OCI-LY3 (cell line): ENCODE measurements around the gene SYCN.

Source experiments
- EZH2phosphoT487 ChIP-seq: fragments of 200-600 bp; shearing (Covaris generic); IDR thresholded peaks from 2 replicates; pipeline ENCODE4 v1.6.1; 2018; ENCODE audit warnings: antibody characterized with exemption, mixed run types, low read depth
- TF ChIP-seq, protein P1 (sequence below): fragments of 200-600, 300-600 bp; sonication (generic); IDR thresholded peaks from 2 replicates; pipeline ENCODE4 v1.5.1; 2014; ENCODE audit warnings: antibody characterized with exemption, low read length, low read depth

GRCh38 chr19:39238944-39239343, 34.9 kb upstream of the SYCN start:
- TF ChIP-seq, protein P1, sequence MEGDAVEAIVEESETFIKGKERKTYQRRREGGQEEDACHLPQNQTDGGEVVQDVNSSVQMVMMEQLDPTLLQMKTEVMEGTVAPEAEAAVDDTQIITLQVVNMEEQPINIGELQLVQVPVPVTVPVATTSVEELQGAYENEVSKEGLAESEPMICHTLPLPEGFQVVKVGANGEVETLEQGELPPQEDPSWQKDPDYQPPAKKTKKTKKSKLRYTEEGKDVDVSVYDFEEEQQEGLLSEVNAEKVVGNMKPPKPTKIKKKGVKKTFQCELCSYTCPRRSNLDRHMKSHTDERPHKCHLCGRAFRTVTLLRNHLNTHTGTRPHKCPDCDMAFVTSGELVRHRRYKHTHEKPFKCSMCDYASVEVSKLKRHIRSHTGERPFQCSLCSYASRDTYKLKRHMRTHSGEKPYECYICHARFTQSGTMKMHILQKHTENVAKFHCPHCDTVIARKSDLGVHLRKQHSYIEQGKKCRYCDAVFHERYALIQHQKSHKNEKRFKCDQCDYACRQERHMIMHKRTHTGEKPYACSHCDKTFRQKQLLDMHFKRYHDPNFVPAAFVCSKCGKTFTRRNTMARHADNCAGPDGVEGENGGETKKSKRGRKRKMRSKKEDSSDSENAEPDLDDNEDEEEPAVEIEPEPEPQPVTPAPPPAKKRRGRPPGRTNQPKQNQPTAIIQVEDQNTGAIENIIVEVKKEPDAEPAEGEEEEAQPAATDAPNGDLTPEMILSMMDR: no peak
- no peak for TF ChIP-seq EZH2phosphoT487
